Measurements from ENCODE around the gene CEP290.
A peak's percentile ranks its signal among the peaks of the same experiment; 100 is the strongest.
"Not testable (repeated sequence)": the region's sequence is repeated elsewhere in the genome, so short reads cannot be mapped to it uniquely, and the experiment has no call there.

The CEP290 gene

DNA sequence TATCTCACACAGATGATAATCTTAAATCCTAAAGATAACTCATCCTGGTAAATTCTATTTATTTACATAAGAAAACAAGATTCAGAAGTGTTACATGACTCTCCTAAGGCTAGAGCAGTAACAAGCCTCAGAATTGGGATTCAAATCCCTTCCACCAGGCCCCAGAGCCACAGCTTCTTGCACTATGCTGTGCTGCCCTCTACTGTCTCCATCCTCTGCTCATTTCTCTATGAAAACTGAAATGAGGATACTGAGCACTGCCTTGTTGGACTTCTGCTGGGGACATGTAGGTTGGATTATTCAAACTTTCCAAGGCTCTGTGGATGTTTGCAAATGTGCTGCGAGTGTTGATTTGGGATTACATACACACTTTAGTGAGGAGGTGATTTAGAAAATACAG lies 89.2 kb downstream of the CEP290 start:
- DNase-seq (ENCODE audit: low read depth) = peak; percentile 69
- TF ChIP-seq, protein P1, sequence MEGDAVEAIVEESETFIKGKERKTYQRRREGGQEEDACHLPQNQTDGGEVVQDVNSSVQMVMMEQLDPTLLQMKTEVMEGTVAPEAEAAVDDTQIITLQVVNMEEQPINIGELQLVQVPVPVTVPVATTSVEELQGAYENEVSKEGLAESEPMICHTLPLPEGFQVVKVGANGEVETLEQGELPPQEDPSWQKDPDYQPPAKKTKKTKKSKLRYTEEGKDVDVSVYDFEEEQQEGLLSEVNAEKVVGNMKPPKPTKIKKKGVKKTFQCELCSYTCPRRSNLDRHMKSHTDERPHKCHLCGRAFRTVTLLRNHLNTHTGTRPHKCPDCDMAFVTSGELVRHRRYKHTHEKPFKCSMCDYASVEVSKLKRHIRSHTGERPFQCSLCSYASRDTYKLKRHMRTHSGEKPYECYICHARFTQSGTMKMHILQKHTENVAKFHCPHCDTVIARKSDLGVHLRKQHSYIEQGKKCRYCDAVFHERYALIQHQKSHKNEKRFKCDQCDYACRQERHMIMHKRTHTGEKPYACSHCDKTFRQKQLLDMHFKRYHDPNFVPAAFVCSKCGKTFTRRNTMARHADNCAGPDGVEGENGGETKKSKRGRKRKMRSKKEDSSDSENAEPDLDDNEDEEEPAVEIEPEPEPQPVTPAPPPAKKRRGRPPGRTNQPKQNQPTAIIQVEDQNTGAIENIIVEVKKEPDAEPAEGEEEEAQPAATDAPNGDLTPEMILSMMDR (IDR thresholded peaks at IDR 0.05; ENCODE audit: low read length, missing control alignments) = peak; percentile 68
- H3K4me3 ChIP-seq (replicated peaks; ENCODE audit: low read depth, low read length) = no peak overlapping the region

DNA sequence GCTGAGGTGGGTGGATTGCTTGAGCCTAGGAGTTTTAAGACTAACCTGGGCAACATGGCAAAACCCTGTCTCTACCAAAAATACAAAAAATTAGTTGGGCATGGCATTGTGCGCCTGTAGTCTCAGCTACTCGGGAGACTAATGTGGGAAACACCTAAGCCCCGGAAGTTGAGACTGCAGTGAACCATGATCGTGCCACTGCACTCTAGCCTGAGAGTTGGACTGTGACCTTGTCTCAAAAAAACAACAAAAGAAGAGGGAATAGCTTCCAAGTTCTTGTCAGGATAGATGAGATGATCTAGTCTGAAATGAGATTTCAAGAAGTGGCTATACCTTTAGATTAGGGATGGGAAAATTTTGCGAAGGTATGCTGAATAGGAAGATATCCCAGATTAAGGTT lies 97.9 kb downstream of the CEP290 start:
- TF ChIP-seq, protein P1 (IDR thresholded peaks at IDR 0.05; ENCODE audit: low read length, missing control alignments) = no peak
- no peak overlapping the region for H3K4me3 ChIP-seq (replicated peaks; ENCODE audit: low read depth, low read length)
- DNase-seq (ENCODE audit: low read depth) = no peak

DNA sequence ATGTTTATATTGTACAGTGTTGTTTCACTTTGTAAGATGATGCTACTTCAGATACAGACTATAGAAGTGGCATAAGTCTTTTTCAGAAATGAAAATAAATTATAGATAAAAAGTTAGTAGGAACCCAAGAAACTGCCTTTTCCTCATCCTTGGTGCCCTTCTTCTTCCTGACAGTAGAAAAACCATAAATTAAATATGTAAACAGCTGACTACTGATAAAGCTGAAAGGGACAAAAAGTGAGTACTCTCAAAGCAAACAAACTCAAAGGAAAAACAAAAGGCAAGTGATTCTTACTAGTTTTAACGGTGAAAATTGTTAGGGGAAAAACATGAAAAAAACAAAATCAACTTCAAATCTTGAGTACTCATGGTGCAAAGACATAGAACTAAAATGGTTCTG lies 104.1 kb downstream of the CEP290 start:
- no peak overlapping the region for H3K4me3 ChIP-seq (replicated peaks; ENCODE audit: low read depth, low read length)
- DNase-seq (ENCODE audit: low read depth) = no peak
- TF ChIP-seq, protein P1 (IDR thresholded peaks at IDR 0.05; ENCODE audit: low read length, missing control alignments) = no peak

DNA sequence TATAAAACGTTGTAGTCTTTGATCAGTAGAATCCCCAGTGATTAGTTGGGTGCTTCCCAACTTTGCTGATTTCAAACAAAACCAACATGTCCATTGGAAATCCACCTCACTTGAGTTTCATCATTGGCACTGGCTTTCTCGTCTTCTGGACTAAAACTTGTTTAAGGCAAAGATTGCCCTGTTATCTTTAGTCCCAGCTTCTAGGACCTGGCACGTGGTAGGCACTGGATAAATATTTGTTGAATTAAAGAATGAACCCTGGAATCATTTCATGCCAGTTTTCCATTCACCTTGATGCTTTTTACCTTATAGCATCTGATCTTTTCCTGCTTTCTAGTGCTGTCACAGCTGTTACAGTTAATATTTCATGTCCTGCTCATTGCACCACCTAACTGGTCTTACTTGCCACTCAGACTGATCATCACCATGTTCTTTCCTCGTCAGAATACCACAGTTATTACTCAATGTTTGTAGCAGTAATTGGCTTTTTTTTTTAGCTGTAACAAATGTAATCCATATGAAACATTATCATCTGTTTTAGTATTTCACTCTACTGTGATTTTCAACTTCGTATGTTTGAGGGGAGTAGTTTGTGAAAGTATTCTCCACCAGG lies 105.4 kb downstream of the CEP290 start:
- H3K4me3 ChIP-seq (replicated peaks; ENCODE audit: low read depth, low read length) = peak overlapping the region; percentile 89
- TF ChIP-seq, protein P1 (IDR thresholded peaks at IDR 0.05; ENCODE audit: low read length, missing control alignments) = no peak
- peak; percentile 36 for DNase-seq (ENCODE audit: low read depth)

DNA sequence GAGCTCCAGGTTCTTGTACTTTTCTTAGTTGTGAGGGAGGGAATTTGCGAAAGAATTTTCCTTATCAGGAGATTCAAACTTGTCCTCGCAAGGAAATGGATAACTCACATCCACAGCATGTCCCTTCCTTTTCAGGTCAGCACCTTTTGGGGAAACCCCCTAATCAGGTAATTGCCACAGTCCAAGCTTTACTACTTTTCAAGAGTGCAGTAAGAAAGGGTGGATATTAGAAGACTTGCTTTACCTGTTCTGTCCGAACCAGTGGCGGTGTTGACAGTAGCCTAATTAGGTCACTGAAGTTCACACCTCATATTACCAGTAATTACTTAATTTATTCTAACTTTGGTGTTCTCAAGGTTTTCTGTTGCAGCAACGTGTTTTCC lies 106.0 kb downstream of the CEP290 start:
- TF ChIP-seq, protein P1 (IDR thresholded peaks at IDR 0.05; ENCODE audit: low read length, missing control alignments) = no peak
- H3K4me3 ChIP-seq (replicated peaks; ENCODE audit: low read depth, low read length) = peak overlapping the region; percentile 89
- DNase-seq (ENCODE audit: low read depth) = no peak

DNA sequence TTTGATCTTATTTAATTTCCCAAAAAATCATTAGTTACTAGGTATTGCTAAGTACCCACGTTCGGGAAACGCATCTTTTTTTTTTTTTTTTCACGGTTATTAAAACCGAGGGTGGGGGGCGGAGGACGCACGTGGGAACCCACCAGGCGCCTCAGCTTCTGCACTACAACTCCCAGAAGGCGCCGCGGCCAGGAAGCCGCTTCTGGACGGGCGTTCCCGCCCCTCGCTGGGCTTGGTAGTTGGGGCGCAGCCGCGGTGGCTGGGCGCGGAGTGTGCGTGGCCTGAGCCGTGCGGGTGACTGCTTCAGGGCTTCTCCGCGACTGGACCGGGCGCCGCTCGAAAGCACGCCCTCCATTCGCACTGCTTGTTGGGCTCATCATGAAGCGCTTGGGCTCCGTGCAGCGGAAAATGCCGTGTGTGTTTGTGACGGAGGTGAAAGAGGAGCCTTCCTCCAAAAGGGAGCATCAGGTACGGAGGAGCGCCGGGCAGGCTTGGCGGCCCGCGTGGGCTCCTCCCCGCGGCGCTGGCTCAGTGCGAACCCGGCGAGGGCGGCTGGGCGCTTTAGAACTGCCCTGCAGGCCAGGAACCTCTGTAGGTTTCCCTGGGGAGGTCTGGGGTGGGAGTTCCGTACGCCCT lies 106.5 kb downstream of the CEP290 start:
- peak; percentile 87 for DNase-seq (ENCODE audit: low read depth)
- TF ChIP-seq, protein P1 (IDR thresholded peaks at IDR 0.05; ENCODE audit: low read length, missing control alignments) = no peak
- peak overlapping the region; percentile 89 for H3K4me3 ChIP-seq (replicated peaks; ENCODE audit: low read depth, low read length)

DNA sequence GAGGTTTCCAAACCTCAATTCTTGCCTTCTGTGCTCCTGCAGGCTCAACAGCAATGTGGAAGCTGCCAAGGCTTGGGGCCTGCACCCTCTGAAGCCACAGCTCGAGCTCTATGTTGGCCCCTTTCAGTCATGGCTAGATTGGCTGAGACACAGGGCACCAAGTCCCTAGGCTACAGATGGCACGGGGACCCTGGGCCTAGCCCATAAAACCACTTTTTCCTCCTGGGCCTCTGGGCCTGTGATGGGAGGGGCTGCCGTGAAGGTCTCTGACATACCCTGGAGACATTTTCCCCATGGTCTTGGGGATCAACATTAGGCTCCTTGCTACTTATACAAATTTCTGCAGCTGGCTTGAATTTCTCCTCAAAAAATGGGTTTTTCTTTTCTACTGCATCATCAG lies 110.7 kb downstream of the CEP290 start:
- DNase-seq (ENCODE audit: low read depth); H3K4me3 ChIP-seq (replicated peaks; ENCODE audit: low read depth, low read length): not testable (repeated sequence)
